Calu3 (cell line): ENCODE results near the gene C1R. TPM values are rescaled to one million over a fixed set of nuclear protein-coding genes. Genes with fewer than 3 reads are reported as not detected.

Experiments
- BruUV-seq: library from RNA; stranded (reverse); fragments of 400-500 nt; replicated peaks from 2 replicates; lab custom pipeline; 2021; lab: Mats Ljungman, UMichigan
- CTCF ChIA-PET: fragments of 300-600 bp; sonication (Branson Sonifier 250); formaldehyde crosslinking; loops from one replicate; lab custom pipeline; 2022; ENCODE audit warnings: antibody characterized with exemption; lab: Charles Lee
- DNase-seq: peaks from one replicate; pipeline ENCODE4 v3.0.0; 2022
- H3K27ac Mint-ChIP-seq: one replicate; pipeline ENCODE4 v1.8.0; 2022; ENCODE audit warnings: mixed read lengths; ENCODE audit not compliant: unreplicated experiment
- H3K27me3 Mint-ChIP-seq: one replicate; pipeline ENCODE4 v1.8.0; 2022; ENCODE audit warnings: mixed read lengths; ENCODE audit not compliant: unreplicated experiment
- H3K36me3 Mint-ChIP-seq: one replicate; pipeline ENCODE4 v1.8.0; 2022; ENCODE audit warnings: mild to moderate bottlenecking, moderate library complexity, mixed read lengths; ENCODE audit not compliant: insufficient read depth, unreplicated experiment
- H3K4me1 Mint-ChIP-seq: one replicate; pipeline ENCODE4 v1.8.0; 2022; ENCODE audit warnings: mild to moderate bottlenecking, low read depth, mixed read lengths; ENCODE audit not compliant: unreplicated experiment
- H3K4me3 Mint-ChIP-seq: one replicate; pipeline ENCODE4 v1.8.0; 2022; ENCODE audit warnings: mild to moderate bottlenecking, low read depth, moderate library complexity, mixed read lengths; ENCODE audit not compliant: unreplicated experiment
- H3K9me3 Mint-ChIP-seq: one replicate; pipeline ENCODE4 v1.8.0; 2022; ENCODE audit warnings: low read depth, mixed read lengths; ENCODE audit not compliant: unreplicated experiment
- CTCF ChIP-seq: fragments of 200-600 bp; IDR thresholded peaks from one replicate; pipeline ENCODE4 v1.8.0; 2022; ENCODE audit warnings: antibody characterized with exemption; ENCODE audit not compliant: unreplicated experiment
- intact Hi-C: fragments of 100-400 bp; cut with micrococcal nuclease; formaldehyde crosslinking; loops from one replicate; pipeline ENCODE4 v1.10.0; 2022; ENCODE audit not compliant: unreplicated experiment
- total RNA-seq: library from RNA; stranded (reverse); gene quantifications from 2 replicates; pipeline ENCODE4 v1.2.3, GENCODE V29; 2022

C1R gene
- total RNA-seq, 1 experiment from 2014 or later: 7.6 TPM

GRCh38 chr12:7096006-7096932 is 4.0 kb upstream of the C1R start:
- Mint-ChIP-seq H3K9me3 (no peaks in the 10 kb centered on the region), H3K27me3 (peaks cover 16% of the 10 kb centered on the region), H3K4me1 (no peaks in the 10 kb centered on the region), H3K27ac (no peak overlapping the region), H3K4me3 (no peak overlapping the region), H3K36me3 (peaks cover 31% of the 10 kb centered on the region)
- no peak for TF ChIP-seq CTCF
- BruUV-seq: no TSS peak
- no peak for DNase-seq
- intact Hi-C loops: no loop called here
- CTCF ChIA-PET: interaction anchor here (1.0 kb wide), 1 partner anchor 12 kb away, joined by 5 read pairs; no protein-coding TSS in a partner anchor

GRCh38 chr12:7093892-7094291 is 1.6 kb upstream of the C1R start:
- DNase-seq: no peak
- intact Hi-C loops: loop anchor here (5.0 kb wide), 1 partner anchor 77 kb away; the partner anchor contains the start of gene LPCAT3
- no peak for TF ChIP-seq CTCF
- Mint-ChIP-seq H3K27me3 (peaks cover 37% of the 10 kb centered on the region), H3K4me3 (no peak overlapping the region), H3K4me1 (no peaks in the 10 kb centered on the region), H3K27ac (peak overlapping the region; percentile 16), H3K9me3 (no peaks in the 10 kb centered on the region), H3K36me3 (peaks cover 31% of the 10 kb centered on the region)
- BruUV-seq: no TSS peak
- CTCF ChIA-PET: interaction anchor here (0.6 to 0.9 kb wide), 2 partner anchors 25 to 166 kb away, joined by 3 to 8 read pairs; no protein-coding TSS in a partner anchor

GRCh38 chr12:7093486-7093885 is 1.2 kb upstream of the C1R start:
- intact Hi-C loops: loop anchor here (5.0 kb wide), 1 partner anchor 76 kb away; the partner anchor contains the start of gene LPCAT3
- peaks cover 41% of the 10 kb centered on the region for H3K27me3 Mint-ChIP-seq
- CTCF ChIA-PET: interaction anchor here (0.6 to 0.9 kb wide), 2 partner anchors 25 to 165 kb away, joined by 3 to 8 read pairs; no protein-coding TSS in a partner anchor
- H3K9me3 Mint-ChIP-seq: no peaks in the 10 kb centered on the region
- no peak for DNase-seq
- peaks cover 31% of the 10 kb centered on the region for H3K36me3 Mint-ChIP-seq
- H3K4me3 Mint-ChIP-seq: no peak overlapping the region
- no peak for TF ChIP-seq CTCF
- H3K27ac Mint-ChIP-seq: peak overlapping the region; percentile 16
- H3K4me1 Mint-ChIP-seq: no peaks in the 10 kb centered on the region
- BruUV-seq: no TSS peak

- H3K36me3 Mint-ChIP-seq: peaks cover 31% of the 10 kb centered on the region
- intact Hi-C loops: loop anchor here (1.0 to 5.0 kb wide), 3 partner anchors 33 to 149 kb away; partner anchors contain the start of genes C12orf57, C1S and LPCAT3
- CTCF ChIA-PET: no interaction called here
- TF ChIP-seq CTCF: no peak
- no peaks in the 10 kb centered on the region for H3K9me3 Mint-ChIP-seq
- H3K27ac Mint-ChIP-seq: no peak overlapping the region
- H3K4me1 Mint-ChIP-seq: no peaks in the 10 kb centered on the region
- no TSS peak for BruUV-seq
- no peak for DNase-seq
- H3K27me3 Mint-ChIP-seq: peaks cover 44% of the 10 kb centered on the region
- peak overlapping the region; percentile 57 for H3K4me3 Mint-ChIP-seq
Observed at GRCh38 chr12:7092986-7093460, 778 bp upstream of the C1R start.
